H1 (cell line): ENCODE measurements around the gene AGRP. TPM values are rescaled to one million over a fixed set of nuclear protein-coding genes. Genes with fewer than 3 reads are reported as not detected.

Experiments used
- ATF2 ChIP-seq: IDR thresholded peaks from 2 replicates; pipeline ENCODE4 v1.6.1; 2012; ENCODE audit warnings: low read length, inconsistent platforms
- EGR1 ChIP-seq: IDR thresholded peaks from 2 replicates; pipeline ENCODE4 v1.6.1; 2011; ENCODE audit warnings: low read depth, low read length, borderline replicate concordance
- GTF2F1 ChIP-seq: IDR thresholded peaks from 2 replicates; pipeline ENCODE4 v1.6.1; 2012; ENCODE audit warnings: low read depth, low read length, improper control_type of control experiment, borderline replicate concordance
- RBBP5 ChIP-seq: IDR thresholded peaks from 2 replicates; pipeline ENCODE4 v1.7.1; 2012; ENCODE audit warnings: low read depth, mild to moderate bottlenecking, inconsistent platforms, low read length, moderate library complexity, borderline replicate concordance
- SIN3A ChIP-seq, 2 experiments: IDR thresholded peaks in 1 of 2; conservative IDR thresholded peaks in 1 of 2; 2 replicates each; pipeline ENCODE4 v1.6.1; 2011 to 2012; ENCODE audit warnings: low read length in 2 of 2, improper control_type of control experiment in 1 of 2, low read depth in 1 of 2, mild to moderate bottlenecking in 1 of 2
- SP2 ChIP-seq: IDR thresholded peaks from 2 replicates; pipeline ENCODE4 v1.6.1; 2012; ENCODE audit warnings: mild to moderate bottlenecking, low read length, inconsistent platforms
- SRF ChIP-seq: IDR thresholded peaks from 2 replicates; pipeline ENCODE4 v1.6.1; 2011; ENCODE audit warnings: mild to moderate bottlenecking, low read depth, low read length, moderate library complexity
- TCF12 ChIP-seq: IDR thresholded peaks from 2 replicates; pipeline ENCODE4 v1.6.1; 2011; ENCODE audit warnings: low read depth, mild to moderate bottlenecking, low read length
- YY1 ChIP-seq: IDR thresholded peaks from 2 replicates; pipeline ENCODE4 v1.6.1; 2011; ENCODE audit warnings: low read depth, mild to moderate bottlenecking, low read length
- polyA plus RNA-seq, 7 experiments: library from polyadenylated mRNA; depleted of rRNA in 3 of 7; stranded (reverse) in 5 of 7; unstranded in 2 of 7; fragments of >200 nt in 5 of 7; fragments of 200-250 nt in 2 of 7; gene quantifications; 1 replicate in 5 of 7; 2 replicates in 1 of 7; 4 replicates in 1 of 7; pipeline versions ENCODE4 v1.2.1 to v1.2.3, GENCODE V29; 2011 to 2013; ENCODE audit warnings: missing spikeins in 2 of 7, mixed read lengths in 2 of 7
- total RNA-seq: library from RNA; stranded (reverse); fragmentation: NEBNext Ultra II Directional; extraction: Animal tissue kit (Norgen Biotek cat#: 25700); gene quantifications from 2 replicates; pipeline ENCODE4 v1.2.1, GENCODE V29; 2021

AGRP gene
- total and polyA plus RNA-seq, 2 of the 8 experiments (the other 6 are each of a cell fraction or from before 2014, with no cell fraction given), result not detected

- TF ChIP-seq SRF (no peak), GTF2F1 (no peak), SP2 (no peak), SIN3A (conservative IDR thresholded peaks at IDR 0.05 in 1 of 2, IDR thresholded peaks at IDR 0.05 in 1 of 2; ENCODE audit: low read depth in 1 of 2, low read length in 2 of 2) (no peak), ATF2 (no peak), TCF12 (no peak), RBBP5 (no peak), EGR1 (no peak), YY1 (no peak)
Observed at GRCh38 chr16:67463059-67463458, 20.3 kb downstream of the AGRP start (continued).
